GM12891 (cell line): ENCODE results near the gene BCKDHA.

Experiments
- POLR2A ChIP-seq: IDR thresholded peaks from 2 replicates; pipeline ENCODE4 v1.6.1; 2011; ENCODE audit warnings: low read depth, low read length, control low read depth
- POLR2AphosphoS5 ChIP-seq: IDR thresholded peaks from 2 replicates; pipeline ENCODE4 v1.6.1; 2011; ENCODE audit warnings: low read depth, low read length, control low read depth

GRCh38 chr19:41437944-41438574 lies 40.4 kb downstream of the BCKDHA start:
- TF ChIP-seq POLR2A (no peak), POLR2AphosphoS5 (no peak)
